SK-N-SH treated with all-trans-retinoic acid at 6 μM for 48 hours (cell line): Measurements from ENCODE around the gene PAFAH1B2.
A peak's percentile ranks its signal among the peaks of the same experiment; 100 is the strongest.

ENCODE experiments used
- ATAC-seq: fragments of 200-7000 bp; cut with Tn5 transposase; 3 replicates; pipeline ENCODE4 v1.9.1; 2020; ENCODE audit warnings: mild to moderate bottlenecking, moderate library complexity
- ARNTL ChIP-seq: fragments of 450-650 bp; formaldehyde crosslinking; IDR thresholded peaks from 2 replicates; pipeline ENCODE4 v1.5.0; 2020; ENCODE audit warnings: low read depth, mild to moderate bottlenecking, moderate library complexity, borderline replicate concordance
- BACH2 ChIP-seq: fragments of 250-450 bp; sonication (Bioruptor Pico); IDR thresholded peaks from 2 replicates; pipeline ENCODE4 v1.9.0; 2021; ENCODE audit warnings: mild to moderate bottlenecking, borderline replicate concordance
- CREB5 ChIP-seq: fragments of 250-450 bp; sonication (Bioruptor Pico); IDR thresholded peaks from 2 replicates; pipeline ENCODE4 v1.5.1; 2020; ENCODE audit warnings: low read depth, mild to moderate bottlenecking, moderate library complexity
- CSDC2 ChIP-seq: fragments of 250-450 bp; sonication (Bioruptor Pico); IDR thresholded peaks from 2 replicates; pipeline ENCODE4 v1.5.0; 2020; ENCODE audit warnings: mild to moderate bottlenecking, moderate library complexity
- CSRNP3 ChIP-seq: fragments of 250-450 bp; sonication (Bioruptor Pico); IDR thresholded peaks from 2 replicates; pipeline ENCODE4 v1.5.1; 2021; ENCODE audit warnings: mild to moderate bottlenecking, moderate library complexity
- ESRRG ChIP-seq: fragments of 250-450 bp; sonication (Bioruptor Pico); IDR thresholded peaks from 2 replicates; pipeline ENCODE4 v1.6.1; 2021; ENCODE audit warnings: mild to moderate bottlenecking
- GLIS3 ChIP-seq: fragments of 250-450 bp; sonication (Bioruptor Pico); IDR thresholded peaks from 2 replicates; pipeline ENCODE4 v1.5.0; 2020; ENCODE audit warnings: mild to moderate bottlenecking, moderate library complexity
- OSR1 ChIP-seq: fragments of 250-450 bp; sonication (Bioruptor Pico); IDR thresholded peaks from 2 replicates; pipeline ENCODE4 v1.8.0; 2022; ENCODE audit warnings: moderate library complexity, mild to moderate bottlenecking, inconsistent platforms
- PATZ1 ChIP-seq: fragments of 250-450 bp; sonication (Bioruptor Pico); IDR thresholded peaks from 2 replicates; pipeline ENCODE4 v1.8.0; 2020; ENCODE audit warnings: mild to moderate bottlenecking, moderate library complexity, borderline replicate concordance
- POU6F1 ChIP-seq: fragments of 250-450 bp; sonication (Bioruptor Pico); IDR thresholded peaks from 2 replicates; pipeline ENCODE4 v1.8.0; 2021; ENCODE audit warnings: low read depth, mild to moderate bottlenecking, moderate library complexity, borderline replicate concordance
- RARB ChIP-seq: fragments of 250-450 bp; sonication (Bioruptor Pico); IDR thresholded peaks from 2 replicates; pipeline ENCODE4 v1.8.0; 2021; ENCODE audit warnings: mild to moderate bottlenecking, moderate library complexity
- SNAI2 ChIP-seq: fragments of 250-450 bp; sonication (Bioruptor Pico); IDR thresholded peaks from 2 replicates; pipeline ENCODE4 v1.5.0; 2020; ENCODE audit warnings: mild to moderate bottlenecking, moderate library complexity
- TCF4 ChIP-seq: fragments of 250-450 bp; sonication (Bioruptor Pico); IDR thresholded peaks from 2 replicates; pipeline ENCODE4 v1.8.0; 2021; ENCODE audit warnings: mild to moderate bottlenecking, moderate library complexity, borderline replicate concordance
- TOX ChIP-seq: fragments of 250-450 bp; sonication (Bioruptor Pico); IDR thresholded peaks from 2 replicates; pipeline ENCODE4 v1.8.0; 2021; ENCODE audit warnings: mild to moderate bottlenecking, moderate library complexity, borderline replicate concordance
- TSHZ2 ChIP-seq: fragments of 250-450 bp; sonication (Bioruptor Pico); IDR thresholded peaks from 2 replicates; pipeline ENCODE4 v1.5.0; 2020; ENCODE audit warnings: mild to moderate bottlenecking, moderate library complexity
- ZC3H10 ChIP-seq: fragments of 250-450 bp; sonication (Bioruptor Pico); IDR thresholded peaks from 2 replicates; pipeline ENCODE4 v1.5.1; 2021; ENCODE audit warnings: mild to moderate bottlenecking, moderate library complexity
- ZFP3 ChIP-seq: fragments of 250-450 bp; sonication (Bioruptor Pico); IDR thresholded peaks from 2 replicates; pipeline ENCODE4 v1.5.0; 2020; ENCODE audit warnings: mild to moderate bottlenecking, moderate library complexity
- ZNF565 ChIP-seq: fragments of 450-650 bp; formaldehyde crosslinking; conservative IDR thresholded peaks from 2 replicates; pipeline ENCODE4 v1.5.0; 2020; ENCODE audit warnings: low read depth, mild to moderate bottlenecking, moderate library complexity
- ZNF70 ChIP-seq: fragments of 450-650 bp; formaldehyde crosslinking; IDR thresholded peaks from 2 replicates; pipeline ENCODE4 v1.5.0; 2020; ENCODE audit warnings: mild to moderate bottlenecking, moderate library complexity
- ZNF8 ChIP-seq: fragments of 450-650 bp; formaldehyde crosslinking; IDR thresholded peaks from 2 replicates; pipeline ENCODE4 v1.5.0; 2020; ENCODE audit warnings: mild to moderate bottlenecking, moderate library complexity

The PAFAH1B2 gene

GRCh38 chr11:117145393-117145761 is 1.3 kb downstream of the PAFAH1B2 start:
- no peak for TF ChIP-seq TCF4
- TF ChIP-seq RARB: no peak
- TF ChIP-seq TSHZ2 (CRISPR knock-in tag): no peak
- TF ChIP-seq ESRRG (CRISPR knock-in tag): no peak
- ATAC-seq: peak; percentile 22

GRCh38 chr11:117146521-117146920 is 2.4 kb downstream of the PAFAH1B2 start:
- ATAC-seq: no peak
- no peak for TF ChIP-seq ZNF8 (CRISPR knock-in tag)
- TF ChIP-seq TOX (CRISPR knock-in tag): no peak
- TF ChIP-seq RARB: no peak
- TF ChIP-seq, all 23 proteins: peak for 0

- no peak for ATAC-seq
- TF ChIP-seq ARNTL (CRISPR knock-in tag) (no peak), PATZ1 (CRISPR knock-in tag) (no peak)
- TF ChIP-seq, all 23 proteins: peak for 0
These were observed 8.0 kb downstream of the PAFAH1B2 start for GRCh38 chr11:117152066-117152465.

- ATAC-seq: no peak
- TF ChIP-seq TOX (CRISPR knock-in tag) (no peak), ZFP3 (CRISPR knock-in tag) (no peak), ZC3H10 (CRISPR knock-in tag) (no peak), ZNF8 (CRISPR knock-in tag) (no peak), ARNTL (CRISPR knock-in tag) (no peak), SNAI2 (CRISPR knock-in tag) (no peak), CREB5 (no peak), POU6F1 (CRISPR knock-in tag) (no peak), PATZ1 (CRISPR knock-in tag) (no peak), CSDC2 (CRISPR knock-in tag) (no peak), ZNF565 (CRISPR knock-in tag) (no peak), CSRNP3 (no peak), ZNF70 (CRISPR knock-in tag) (no peak), OSR1 (no peak), BACH2 (CRISPR knock-in tag) (no peak), TCF4 (no peak), GLIS3 (CRISPR knock-in tag) (no peak), TSHZ2 (CRISPR knock-in tag) (no peak), ESRRG (CRISPR knock-in tag) (no peak)
These were observed 10.4 kb downstream of the PAFAH1B2 start for GRCh38 chr11:117154468-117154867.
